ENCODE data around the gene UQCC2. TPM values are rescaled to one million over a fixed set of nuclear protein-coding genes. Genes with fewer than 3 reads are reported as not detected.

UQCC2 gene
- total RNA-seq, 1 donor from 2014 or later, result 79.4 TPM

- Mint-ChIP-seq H3K4me1 (peaks cover 6% of the 10 kb centered on the region), H3K4me3 (no peak overlapping the region), H3K27ac (no peak overlapping the region), H3K9me3 (no peaks in the 10 kb centered on the region), H3K36me3 (no peaks in the 10 kb centered on the region), H3K27me3 (ENCODE audit: low read depth) (peaks cover 25% of the 10 kb centered on the region)
- DNase-seq (ENCODE audit: low spot score in 2 of 2, unreplicated experiment in 2 of 2), result no peak
- TF ChIP-seq, protein P1, sequence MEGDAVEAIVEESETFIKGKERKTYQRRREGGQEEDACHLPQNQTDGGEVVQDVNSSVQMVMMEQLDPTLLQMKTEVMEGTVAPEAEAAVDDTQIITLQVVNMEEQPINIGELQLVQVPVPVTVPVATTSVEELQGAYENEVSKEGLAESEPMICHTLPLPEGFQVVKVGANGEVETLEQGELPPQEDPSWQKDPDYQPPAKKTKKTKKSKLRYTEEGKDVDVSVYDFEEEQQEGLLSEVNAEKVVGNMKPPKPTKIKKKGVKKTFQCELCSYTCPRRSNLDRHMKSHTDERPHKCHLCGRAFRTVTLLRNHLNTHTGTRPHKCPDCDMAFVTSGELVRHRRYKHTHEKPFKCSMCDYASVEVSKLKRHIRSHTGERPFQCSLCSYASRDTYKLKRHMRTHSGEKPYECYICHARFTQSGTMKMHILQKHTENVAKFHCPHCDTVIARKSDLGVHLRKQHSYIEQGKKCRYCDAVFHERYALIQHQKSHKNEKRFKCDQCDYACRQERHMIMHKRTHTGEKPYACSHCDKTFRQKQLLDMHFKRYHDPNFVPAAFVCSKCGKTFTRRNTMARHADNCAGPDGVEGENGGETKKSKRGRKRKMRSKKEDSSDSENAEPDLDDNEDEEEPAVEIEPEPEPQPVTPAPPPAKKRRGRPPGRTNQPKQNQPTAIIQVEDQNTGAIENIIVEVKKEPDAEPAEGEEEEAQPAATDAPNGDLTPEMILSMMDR (IDR thresholded peaks at IDR 0.05; ENCODE audit: unreplicated experiment), result no peak
Measured at GRCh38 chr6:33724102-33725023, 12.9 kb upstream of the UQCC2 start.

DNA sequence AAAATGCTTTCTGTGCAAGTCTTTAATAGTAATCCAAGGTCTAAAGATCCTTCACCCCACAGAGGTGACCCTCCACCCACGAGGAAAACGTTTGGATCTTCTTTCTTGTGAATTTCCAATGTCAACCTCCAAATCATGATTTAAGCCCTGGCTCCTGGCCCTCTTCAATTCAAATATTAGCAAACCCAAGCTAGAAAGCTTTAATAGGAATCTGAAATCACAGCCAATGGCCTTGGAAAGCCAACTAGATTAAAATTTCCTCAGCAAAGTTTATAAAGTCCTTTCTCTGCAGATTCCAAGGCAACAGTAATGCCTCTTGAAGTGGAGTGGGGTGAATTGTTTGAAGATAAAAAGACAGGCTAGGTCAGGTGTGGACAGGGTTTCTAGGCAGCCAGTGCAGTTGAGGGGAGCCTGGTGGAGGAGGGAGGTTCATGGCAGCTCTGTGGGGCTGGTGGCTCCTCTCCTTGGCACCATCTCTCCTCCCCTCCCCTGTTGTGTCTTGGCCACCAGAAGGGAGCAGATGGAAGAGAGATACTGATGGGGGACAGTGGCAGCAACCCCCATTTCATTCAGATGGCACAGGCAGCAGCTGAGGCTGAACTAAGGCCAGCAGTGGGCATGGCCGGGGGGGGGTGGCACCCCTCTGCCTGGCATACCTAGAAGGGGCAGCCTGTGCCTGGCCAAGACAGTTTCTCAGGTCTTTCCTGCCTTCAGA lies 12.0 kb upstream of the UQCC2 start:
- Mint-ChIP-seq H3K4me1 (peaks cover 6% of the 10 kb centered on the region), H3K27me3 (ENCODE audit: low read depth) (peaks cover 28% of the 10 kb centered on the region), H3K36me3 (no peaks in the 10 kb centered on the region), H3K27ac (no peak overlapping the region), H3K9me3 (no peaks in the 10 kb centered on the region), H3K4me3 (no peak overlapping the region)
- TF ChIP-seq, protein P1 (IDR thresholded peaks at IDR 0.05; ENCODE audit: unreplicated experiment), result no peak
- no peak for DNase-seq (ENCODE audit: low spot score in 2 of 2, unreplicated experiment in 2 of 2)

DNA sequence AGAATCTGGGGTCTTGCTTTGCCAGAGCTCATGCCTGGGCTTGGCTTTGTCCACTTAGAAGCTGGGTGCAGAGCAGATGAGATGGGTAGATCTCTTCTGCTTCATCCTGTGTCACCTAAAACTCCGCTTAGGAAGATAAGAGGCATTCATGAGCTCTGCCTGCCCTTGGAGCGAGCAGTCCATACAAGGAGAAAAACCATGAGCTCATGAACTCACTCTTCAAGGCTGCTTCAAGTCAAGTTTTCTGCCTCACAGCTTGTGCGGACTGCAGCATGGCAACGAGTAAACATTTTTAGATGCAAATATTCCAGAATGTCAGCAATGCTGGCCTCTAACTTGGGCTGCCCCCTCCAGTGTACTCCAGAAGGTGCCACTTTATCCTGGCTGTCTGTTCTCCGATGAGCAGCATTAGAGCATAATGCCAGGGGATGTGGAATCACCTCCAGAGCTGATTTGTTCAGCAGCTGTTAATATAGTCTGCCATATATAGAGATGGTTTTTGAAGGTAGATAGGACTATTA lies 10.7 kb upstream of the UQCC2 start:
- Mint-ChIP-seq H3K27ac (no peak overlapping the region), H3K9me3 (no peaks in the 10 kb centered on the region), H3K4me1 (peaks cover 9% of the 10 kb centered on the region), H3K36me3 (no peaks in the 10 kb centered on the region), H3K27me3 (ENCODE audit: low read depth) (peaks cover 28% of the 10 kb centered on the region), H3K4me3 (no peak overlapping the region)
- DNase-seq (ENCODE audit: low spot score in 2 of 2, unreplicated experiment in 2 of 2), result no peak
- TF ChIP-seq, protein P1 (IDR thresholded peaks at IDR 0.05; ENCODE audit: unreplicated experiment), result no peak

DNA sequence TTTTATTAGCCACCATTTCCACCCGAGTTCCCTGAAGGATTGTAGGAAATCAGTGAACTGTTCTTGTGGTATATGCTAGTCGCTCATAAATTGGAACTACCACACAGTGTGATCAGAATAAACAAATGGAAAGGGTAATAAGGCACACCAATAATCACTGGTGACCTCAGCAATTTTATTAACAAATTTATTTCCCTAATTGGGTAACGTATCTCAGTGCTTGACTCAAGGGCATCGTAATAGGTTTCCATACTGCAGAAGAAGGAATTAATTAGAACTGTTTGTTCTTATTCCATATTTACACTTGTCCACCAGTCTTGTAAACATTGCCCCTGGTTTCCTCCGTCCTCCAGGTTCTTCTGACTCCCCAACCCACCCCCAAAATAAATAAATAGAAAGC lies 10.0 kb upstream of the UQCC2 start:
- H3K27ac Mint-ChIP-seq, result no peak overlapping the region
- peaks cover 28% of the 10 kb centered on the region for H3K27me3 Mint-ChIP-seq (ENCODE audit: low read depth)
- peaks cover 9% of the 10 kb centered on the region for H3K4me1 Mint-ChIP-seq
- H3K4me3 Mint-ChIP-seq, result no peak overlapping the region
- DNase-seq (ENCODE audit: low spot score in 2 of 2, unreplicated experiment in 2 of 2), result no peak
- H3K9me3 Mint-ChIP-seq, result no peaks in the 10 kb centered on the region
- TF ChIP-seq, protein P1 (IDR thresholded peaks at IDR 0.05; ENCODE audit: unreplicated experiment), result no peak
- H3K36me3 Mint-ChIP-seq, result no peaks in the 10 kb centered on the region

DNA sequence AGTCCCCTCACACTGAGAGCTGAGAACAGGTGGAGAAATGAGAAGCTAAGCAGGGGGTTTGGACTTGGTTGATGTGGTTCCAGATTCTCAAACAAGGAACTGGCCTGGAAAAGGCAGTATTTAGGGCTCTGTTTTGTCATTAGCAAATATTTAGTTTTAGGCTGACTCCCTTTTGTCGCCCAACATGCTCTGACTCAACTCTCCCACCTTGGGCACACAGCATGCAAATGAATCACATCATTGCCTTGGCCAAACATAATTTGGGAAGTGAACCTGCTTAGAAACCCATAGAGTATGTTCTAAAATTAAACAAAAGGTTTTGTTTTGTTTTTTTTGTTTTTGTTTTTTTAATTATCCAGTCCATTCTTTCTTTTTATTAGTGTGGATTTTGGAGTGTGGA lies 9.5 kb upstream of the UQCC2 start:
- no peaks in the 10 kb centered on the region for H3K36me3 Mint-ChIP-seq
- H3K4me3 Mint-ChIP-seq, result no peak overlapping the region
- H3K9me3 Mint-ChIP-seq, result no peaks in the 10 kb centered on the region

More for the DNA sequence above, 9.5 kb upstream of the UQCC2 start:
- peaks cover 9% of the 10 kb centered on the region for H3K4me1 Mint-ChIP-seq
- TF ChIP-seq, protein P1 (IDR thresholded peaks at IDR 0.05; ENCODE audit: unreplicated experiment), result no peak
- no peak overlapping the region for H3K27ac Mint-ChIP-seq
- no peak for DNase-seq (ENCODE audit: low spot score in 2 of 2, unreplicated experiment in 2 of 2)
- peaks cover 28% of the 10 kb centered on the region for H3K27me3 Mint-ChIP-seq (ENCODE audit: low read depth)
